ENCODE results near the gene GLI3.

GRCh38 chr7:42059275-42059674 is 177.7 kb downstream of the GLI3 start:
- no peak for TF ChIP-seq NRF1 (conservative IDR thresholded peaks at IDR 0.05; ENCODE audit: low read depth, low read length)
- no peak for TF ChIP-seq EP300 (IDR thresholded peaks at IDR 0.05; ENCODE audit: borderline replicate concordance in 1 of 2, control insufficient read depth in 1 of 2, low read depth in 2 of 2, low read length in 2 of 2)
- no peak for TF ChIP-seq CREB1 (IDR thresholded peaks at IDR 0.05; ENCODE audit: low read depth)
- no peak for TF ChIP-seq CTCF (IDR thresholded peaks at IDR 0.05 in 2 of 3, conservative IDR thresholded peaks at IDR 0.05 in 1 of 3; ENCODE audit: control insufficient read depth in 2 of 3, extremely low read depth in 1 of 3, insufficient read depth in 1 of 3, low read depth in 3 of 3, low read length in 3 of 3)
- TF ChIP-seq USF2 (IDR thresholded peaks at IDR 0.05; ENCODE audit: borderline replicate concordance, low read depth, low read length), result no peak
- no peak for TF ChIP-seq POLR2A (IDR thresholded peaks at IDR 0.05; ENCODE audit: low read depth, low read length)
- no peak for TF ChIP-seq EZH2 (IDR thresholded peaks at IDR 0.05; ENCODE audit: borderline replicate concordance, control insufficient read depth, low read depth, low read length)
- TF ChIP-seq ZBTB11 (CRISPR knock-in tag; IDR thresholded peaks at IDR 0.05), result no peak
- TF ChIP-seq GABPA (IDR thresholded peaks at IDR 0.05; ENCODE audit: low read depth), result no peak
- TF ChIP-seq NFYB (IDR thresholded peaks at IDR 0.05; ENCODE audit: insufficient read depth, low read depth, low read length), result no peak
- TF ChIP-seq RFX5 (IDR thresholded peaks at IDR 0.05; ENCODE audit: low read depth, low read length), result no peak
- no peak for TF ChIP-seq SMC3 (IDR thresholded peaks at IDR 0.05; ENCODE audit: borderline replicate concordance, low read length)

All from GM12878 (cell line).